ENCODE measurements around the gene COPS7B. TPM values are rescaled to one million over a fixed set of nuclear protein-coding genes. Genes with fewer than 3 reads are reported as not detected.

COPS7B gene
- total RNA-seq, 1 experiment from 2014 or later: 43.5 TPM

DNA sequence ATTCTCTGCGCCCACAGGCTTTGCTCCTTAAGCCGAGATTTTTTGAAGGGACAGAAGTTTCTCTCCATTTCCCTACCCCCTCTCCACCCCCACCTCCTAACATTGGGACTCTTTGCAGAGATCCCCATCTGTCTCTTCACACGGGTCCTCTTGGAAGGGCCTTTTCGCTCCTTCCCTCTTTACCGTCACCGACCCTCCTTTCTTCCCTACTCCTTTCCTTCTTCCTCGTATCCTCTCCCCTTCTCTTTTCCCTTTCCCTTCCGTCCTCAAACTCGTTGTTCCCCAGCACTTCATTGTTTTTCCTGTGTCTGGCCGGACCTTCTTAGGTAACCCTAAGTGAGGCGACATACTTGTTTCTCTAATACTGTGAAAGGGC is 660 bp downstream of the COPS7B start:
- TF ChIP-seq CTCF (conservative IDR thresholded peaks at IDR 0.05; ENCODE audit: low read depth, low read length) (no peak), EZH2phosphoT487 (IDR thresholded peaks at IDR 0.05; ENCODE audit: borderline replicate concordance, low read length) (no peak), EZH2 (IDR thresholded peaks at IDR 0.05; ENCODE audit: low read length, unreplicated experiment) (no peak)
- H3K27ac ChIP-seq (ENCODE audit: low read length): no peak overlapping the region
- peak overlapping the region; percentile 82 for H3K4me2 ChIP-seq (ENCODE audit: low read length)
- DNase-seq (no peak), ATAC-seq (no peak)
- peaks cover 16% of the 10 kb centered on the region for H3K36me3 ChIP-seq (ENCODE audit: low read depth, low read length)
- no peaks in the 10 kb centered on the region for H3K9me2 ChIP-seq (replicated peaks; ENCODE audit: low read length)
- intact Hi-C loops (cut with micrococcal nuclease): no loop called here
- H4K20me1 ChIP-seq (ENCODE audit: low read length): peaks cover 11% of the 10 kb centered on the region; the same call in 1 of the 2 replicates
- POLR2A ChIA-PET (ENCODE audit: unreplicated experiment): no interaction called here
- peaks cover 26% of the 10 kb centered on the region for H3K4me1 ChIP-seq (ENCODE audit: insufficient read depth, low read length)
- H3K4me3 ChIP-seq (ENCODE audit: low read length): peak overlapping the region; percentile 97
- peaks cover 52% of the 10 kb centered on the region for H3K79me2 ChIP-seq (ENCODE audit: low read length)
- no peaks in the 10 kb centered on the region for H3K27me3 ChIP-seq (ENCODE audit: low read length)
- peak overlapping the region; percentile 82 for H2AFZ ChIP-seq (ENCODE audit: low read length)
- H3F3A ChIP-seq (ENCODE audit: low read length, unreplicated experiment): no peaks in the 10 kb centered on the region
- H3K9ac ChIP-seq (ENCODE audit: low read length): peak overlapping the region; percentile 82
- CTCF ChIA-PET: no interaction called here
- BruUV-seq (replicated peaks): no TSS peak
- H3K9me3 ChIP-seq (ENCODE audit: low read length): no peaks in the 10 kb centered on the region

- H3K9me2 ChIP-seq (replicated peaks; ENCODE audit: low read length): no peaks in the 10 kb centered on the region
- peaks cover 13% of the 10 kb centered on the region for H3K4me1 ChIP-seq (ENCODE audit: insufficient read depth, low read length)
- no peak for DNase-seq
- peaks cover 14% of the 10 kb centered on the region for H4K20me1 ChIP-seq (ENCODE audit: low read length)
- POLR2A ChIA-PET (ENCODE audit: unreplicated experiment): interaction anchor here (0.6 kb wide), 1 partner anchor 69 kb away, joined by 4 read pairs; no protein-coding TSS in a partner anchor
- no peaks in the 10 kb centered on the region for H3K9me3 ChIP-seq (ENCODE audit: low read length)
- no peak overlapping the region for H3K4me2 ChIP-seq (ENCODE audit: low read length)
- no peak for TF ChIP-seq EZH2 (IDR thresholded peaks at IDR 0.05; ENCODE audit: low read length, unreplicated experiment)
- no peak for TF ChIP-seq CTCF (conservative IDR thresholded peaks at IDR 0.05; ENCODE audit: low read depth, low read length)
- TF ChIP-seq EZH2phosphoT487 (IDR thresholded peaks at IDR 0.05; ENCODE audit: borderline replicate concordance, low read length): no peak
- CTCF ChIA-PET: no interaction called here
- H3K79me2 ChIP-seq (ENCODE audit: low read length): peaks cover 75% of the 10 kb centered on the region
- no peak overlapping the region for H3K27ac ChIP-seq (ENCODE audit: low read length)
- BruUV-seq (replicated peaks): no TSS peak
- H3F3A ChIP-seq (ENCODE audit: low read length, unreplicated experiment): no peaks in the 10 kb centered on the region
- no peaks in the 10 kb centered on the region for H3K27me3 ChIP-seq (ENCODE audit: low read length)
- no peak overlapping the region for H3K4me3 ChIP-seq (ENCODE audit: low read length)
- no peak overlapping the region for H2AFZ ChIP-seq (ENCODE audit: low read length)
- H3K9ac ChIP-seq (ENCODE audit: low read length): no peak overlapping the region
- peaks cover 35% of the 10 kb centered on the region for H3K36me3 ChIP-seq (ENCODE audit: low read depth, low read length)
- ATAC-seq: no peak
- intact Hi-C loops (cut with micrococcal nuclease): no loop called here
These were observed 4.9 kb downstream of the COPS7B start for GRCh38 chr2:231791107-231791506.

DNA sequence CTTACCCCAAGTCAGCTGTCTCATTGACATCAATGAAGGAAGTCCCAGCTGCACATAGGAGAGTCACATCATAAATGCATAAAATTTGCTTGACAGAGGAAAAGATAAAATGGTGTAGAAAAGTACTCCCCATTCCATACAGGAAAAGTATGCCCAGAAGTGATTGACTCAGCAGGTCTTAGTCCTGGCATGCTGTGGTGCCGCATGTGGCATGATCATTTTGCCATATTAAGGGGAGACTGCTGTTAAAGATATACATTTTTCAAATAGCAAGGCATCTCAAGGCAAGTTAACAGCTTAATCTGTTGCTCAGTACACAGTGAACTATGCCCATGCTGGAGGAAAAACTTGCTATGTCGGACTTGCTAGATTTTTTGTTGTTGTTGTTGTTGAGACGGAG is 8.1 kb downstream of the COPS7B start:
- no peaks in the 10 kb centered on the region for H3K9me2 ChIP-seq (replicated peaks; ENCODE audit: low read length)
- H3K27me3 ChIP-seq (ENCODE audit: low read length): no peaks in the 10 kb centered on the region
- no peak overlapping the region for H3K4me2 ChIP-seq (ENCODE audit: low read length)
- H3K9ac ChIP-seq (ENCODE audit: low read length): no peak overlapping the region
- no peak overlapping the region for H2AFZ ChIP-seq (ENCODE audit: low read length)
- intact Hi-C loops (cut with micrococcal nuclease): no loop called here
- H3K27ac ChIP-seq (ENCODE audit: low read length): no peak overlapping the region
- TF ChIP-seq EZH2phosphoT487 (IDR thresholded peaks at IDR 0.05; ENCODE audit: borderline replicate concordance, low read length) (no peak), CTCF (conservative IDR thresholded peaks at IDR 0.05; ENCODE audit: low read depth, low read length) (no peak), EZH2 (IDR thresholded peaks at IDR 0.05; ENCODE audit: low read length, unreplicated experiment) (no peak)
- no peaks in the 10 kb centered on the region for H3K9me3 ChIP-seq (ENCODE audit: low read length)
- DNase-seq (no peak), ATAC-seq (no peak)
- H3K36me3 ChIP-seq (ENCODE audit: low read depth, low read length): peaks cover 59% of the 10 kb centered on the region; the same call in 1 of the 2 replicates
- H3F3A ChIP-seq (ENCODE audit: low read length, unreplicated experiment): no peaks in the 10 kb centered on the region
- peaks cover 3% of the 10 kb centered on the region; the same call in 1 of the 2 replicates for H4K20me1 ChIP-seq (ENCODE audit: low read length)
- POLR2A ChIA-PET (ENCODE audit: unreplicated experiment): interaction anchor here (0.7 kb wide), 1 partner anchor 8 kb away, joined by 5 read pairs; the partner anchor contains the start of gene COPS7B
- no TSS peak for BruUV-seq (replicated peaks)
- H3K4me3 ChIP-seq (ENCODE audit: low read length): no peak overlapping the region
- peaks cover 4% of the 10 kb centered on the region for H3K4me1 ChIP-seq (ENCODE audit: insufficient read depth, low read length)
- CTCF ChIA-PET: no interaction called here
- H3K79me2 ChIP-seq (ENCODE audit: low read length): peaks cover 45% of the 10 kb centered on the region
